OCI-LY1 (cell line): Measurements from ENCODE around the gene FNTB.

Source experiments
- H2AFZ ChIP-seq: fragments of 200-600 bp; sonication (generic), shearing (Covaris generic); 2 replicates; pipeline ENCODE4 v1.6.0; 2014; ENCODE audit warnings: antibody characterized with exemption, mild to moderate bottlenecking, low read length
- H3F3A ChIP-seq: fragments of 200-600 bp; sonication (generic), shearing (Covaris generic); 2 replicates; pipeline ENCODE4 v1.6.0; 2014; ENCODE audit warnings: mild to moderate bottlenecking, antibody characterized with exemption, low read length, moderate library complexity; ENCODE audit not compliant: insufficient read depth
- H3K27ac ChIP-seq: fragments of 200-600 bp; sonication (generic); 2 replicates; pipeline ENCODE4 v1.5.1; 2014; ENCODE audit warnings: low read length, mixed run types, mild to moderate bottlenecking, low read depth; ENCODE audit not compliant: poor library complexity, severe bottlenecking
- H3K27me3 ChIP-seq: fragments of 200-600 bp; sonication (generic); 2 replicates; pipeline ENCODE4 v1.6.0; 2014; ENCODE audit warnings: antibody characterized with exemption, mild to moderate bottlenecking, low read length, moderate library complexity; ENCODE audit not compliant: insufficient read depth
- H3K36me3 ChIP-seq: fragments of 200-600 bp; sonication (generic); 2 replicates; pipeline ENCODE4 v1.6.1; 2014; ENCODE audit warnings: mild to moderate bottlenecking, antibody characterized with exemption, low read length, moderate library complexity, mixed read lengths; ENCODE audit not compliant: insufficient read depth
- H3K4me1 ChIP-seq: fragments of 200-600 bp; sonication (generic); 2 replicates; pipeline ENCODE4 v1.5.1; 2014; ENCODE audit warnings: mild to moderate bottlenecking, low read length, moderate library complexity; ENCODE audit not compliant: insufficient read depth, severe bottlenecking
- H3K4me2 ChIP-seq: fragments of 200-600 bp; sonication (generic), shearing (Covaris generic); 2 replicates; pipeline ENCODE4 v1.6.1; 2014; ENCODE audit warnings: low read length
- H3K4me3 ChIP-seq: fragments of 200-600 bp; sonication (generic); 2 replicates; pipeline ENCODE4 v1.5.1; 2014; ENCODE audit warnings: low read length, low read depth, mild to moderate bottlenecking, mixed read lengths; ENCODE audit not compliant: poor library complexity, severe bottlenecking
- H3K79me2 ChIP-seq: fragments of 200-600 bp; shearing (Covaris generic); 2 replicates; pipeline ENCODE4 v1.6.1; 2016; ENCODE audit warnings: mixed run types, low read length, mixed read lengths; ENCODE audit not compliant: insufficient read depth
- H3K9ac ChIP-seq: fragments of 200-600 bp; sonication (generic), shearing (Covaris generic); 2 replicates; pipeline ENCODE4 v1.6.1; 2014; ENCODE audit warnings: mild to moderate bottlenecking, low read length, mixed read lengths
- H3K9me2 ChIP-seq: fragments of 200-600 bp; sonication (generic), shearing (Covaris generic); 2 replicates; pipeline ENCODE4 v1.6.1; 2014; ENCODE audit warnings: low read depth, mild to moderate bottlenecking, low read length, mixed read lengths
- H3K9me3 ChIP-seq: fragments of 200-600 bp; shearing (Covaris generic); 2 replicates; pipeline ENCODE4 v1.6.1; 2014; ENCODE audit warnings: low read length, mixed read lengths
- H4K20me1 ChIP-seq: fragments of 200-600 bp; sonication (generic), shearing (Covaris generic); 2 replicates; pipeline ENCODE4 v1.6.0; 2016; ENCODE audit warnings: mild to moderate bottlenecking, low read length; ENCODE audit not compliant: insufficient read depth
- CTCF ChIP-seq: fragments of 200-600 bp; sonication (generic), shearing (Covaris generic); IDR thresholded peaks from 2 replicates; pipeline ENCODE4 v1.5.1; 2017; ENCODE audit warnings: mild to moderate bottlenecking, antibody characterized with exemption, low read length, moderate library complexity, mixed read lengths
- EZH2 ChIP-seq: fragments of 200-600 bp; sonication (generic), shearing (Covaris generic); IDR thresholded peaks from 2 replicates; pipeline ENCODE4 v1.8.0; 2017; ENCODE audit warnings: borderline replicate concordance, mixed run types, mild to moderate bottlenecking, antibody characterized with exemption, low read length, moderate library complexity, mixed read lengths

The FNTB gene

GRCh38 chr14:64953310-64953654 is 33.4 kb upstream of the FNTB start:
- Histone ChIP-seq H3K9ac (no peak overlapping the region), H3F3A (no peaks in the 10 kb centered on the region), H3K4me1 (no peaks in the 10 kb centered on the region), H3K4me2 (no peak overlapping the region), H3K79me2 (no peaks in the 10 kb centered on the region), H3K4me3 (no peak overlapping the region), H3K9me2 (no peaks in the 10 kb centered on the region), H4K20me1 (no peaks in the 10 kb centered on the region), H3K36me3 (no peaks in the 10 kb centered on the region), H2AFZ (no peak overlapping the region), H3K27ac (no peak overlapping the region), H3K27me3 (no peaks in the 10 kb centered on the region), H3K9me3 (no peaks in the 10 kb centered on the region)
- TF ChIP-seq CTCF (no peak), EZH2 (no peak)

- Histone ChIP-seq H3K9me2 (no peaks in the 10 kb centered on the region), H3K4me1 (no peaks in the 10 kb centered on the region)
Measured at GRCh38 chr14:64953661-64954060, 33.0 kb upstream of the FNTB start.

GRCh38 chr14:64954491-64955240 is 32.0 kb upstream of the FNTB start:
- no peak overlapping the region for H2AFZ ChIP-seq
- no peaks in the 10 kb centered on the region for H3K9me3 ChIP-seq
- H3K4me1 ChIP-seq = no peaks in the 10 kb centered on the region
- TF ChIP-seq EZH2 (no peak), CTCF (no peak)
- H3K4me2 ChIP-seq = no peak overlapping the region
- no peak overlapping the region for H3K4me3 ChIP-seq
- H3K27me3 ChIP-seq = no peaks in the 10 kb centered on the region
- no peaks in the 10 kb centered on the region for H3K9me2 ChIP-seq
- no peak overlapping the region for H3K9ac ChIP-seq
- no peaks in the 10 kb centered on the region for H3K79me2 ChIP-seq
- no peaks in the 10 kb centered on the region for H4K20me1 ChIP-seq
- H3K36me3 ChIP-seq = no peaks in the 10 kb centered on the region
- no peaks in the 10 kb centered on the region for H3F3A ChIP-seq
- H3K27ac ChIP-seq = no peak overlapping the region

More at GRCh38 chr14:64953661-64954060, 33.0 kb upstream of the FNTB start:
- no peaks in the 10 kb centered on the region for H3F3A ChIP-seq
- no peaks in the 10 kb centered on the region for H3K36me3 ChIP-seq
- no peaks in the 10 kb centered on the region for H4K20me1 ChIP-seq
- H3K4me2 ChIP-seq = no peak overlapping the region
- no peak overlapping the region for H2AFZ ChIP-seq
- H3K9me3 ChIP-seq = no peaks in the 10 kb centered on the region
- no peak overlapping the region for H3K9ac ChIP-seq
- H3K4me3 ChIP-seq = no peak overlapping the region
- no peaks in the 10 kb centered on the region for H3K79me2 ChIP-seq
- H3K27me3 ChIP-seq = no peaks in the 10 kb centered on the region
- TF ChIP-seq EZH2 = no peak
- TF ChIP-seq CTCF = no peak
- H3K27ac ChIP-seq = no peak overlapping the region
